ENCODE results near the gene SPATA6. TPM values are rescaled to one million over a fixed set of nuclear protein-coding genes. Genes with fewer than 3 reads are reported as not detected.

The SPATA6 gene
- total and polyA plus RNA-seq, 2 experiments from 2014 or later, result 10.6 to 13.3 TPM

DNA sequence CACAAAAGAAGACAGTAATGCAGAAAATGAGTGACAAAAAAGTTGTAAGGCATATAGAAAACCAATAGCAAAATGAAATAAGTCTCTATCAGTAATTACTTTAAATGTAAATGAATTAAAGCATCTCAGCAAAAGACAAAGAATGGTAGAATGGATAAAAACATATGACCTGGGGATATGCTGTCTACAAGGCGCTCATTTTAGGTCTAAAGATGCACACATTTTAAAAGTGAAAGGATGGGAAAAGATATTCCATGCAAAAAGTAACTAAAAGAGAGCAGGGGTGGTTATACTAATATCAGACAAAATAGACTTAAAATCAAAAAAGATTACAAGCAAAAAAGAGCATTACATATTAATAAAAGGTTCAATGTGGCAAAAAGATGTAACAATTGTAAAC, 41.2 kb downstream of the SPATA6 start:
- Mint-ChIP-seq H3K9me3 (no peaks in the 10 kb centered on the region), H3K27me3 (ENCODE audit: insufficient read depth, low read depth, poor library complexity) (peaks cover 1% of the 10 kb centered on the region), H3K27ac (no peak overlapping the region), H3K4me3 (no peak overlapping the region), H3K36me3 (ENCODE audit: low read depth) (peaks cover 7% of the 10 kb centered on the region; the same call in 2 of the 3 replicates), H3K4me1 (peaks cover 10% of the 10 kb centered on the region; the same call in 2 of the 3 replicates)
- Histone ChIP-seq H3F3A (replicated peaks; ENCODE audit: low read depth) (no peaks in the 10 kb centered on the region), H2AFZ (no peak overlapping the region), H3K27me3 (ENCODE audit: insufficient read depth) (no peaks in the 10 kb centered on the region), H3K36me3 (ENCODE audit: insufficient read depth) (no peaks in the 10 kb centered on the region), H4K20me1 (replicated peaks; ENCODE audit: insufficient read depth) (no peaks in the 10 kb centered on the region), H3K79me2 (replicated peaks; ENCODE audit: insufficient read depth) (no peaks in the 10 kb centered on the region), H3K9me2 (ENCODE audit: insufficient read depth) (no peaks in the 10 kb centered on the region), H3K4me3 (no peak overlapping the region), H3K4me2 (no peak overlapping the region), H3K27ac (ENCODE audit: low read depth) (no peak overlapping the region), H3K4me1 (ENCODE audit: insufficient read depth) (peaks cover 7% of the 10 kb centered on the region)
- TF ChIP-seq CREB1 (CRISPR knock-in tag; IDR thresholded peaks at IDR 0.05; ENCODE audit: low read depth) (no peak), NANOG (IDR thresholded peaks at IDR 0.05; ENCODE audit: borderline replicate concordance) (no peak), ZNF114 (CRISPR knock-in tag; IDR thresholded peaks at IDR 0.05) (no peak), JUNB (IDR thresholded peaks at IDR 0.05; ENCODE audit: unreplicated experiment) (no peak), REST (IDR thresholded peaks at IDR 0.05; ENCODE audit: unreplicated experiment) (no peak), ETS1 (IDR thresholded peaks at IDR 0.05) (no peak), CTCF (conservative IDR thresholded peaks at IDR 0.05; ENCODE audit: low read depth in 2 of 2) (no peak), ZNF331 (CRISPR knock-in tag; IDR thresholded peaks at IDR 0.05; ENCODE audit: low read depth) (no peak), STAT1 (IDR thresholded peaks at IDR 0.05; ENCODE audit: unreplicated experiment) (no peak), EZH2phosphoT487 (IDR thresholded peaks at IDR 0.05; ENCODE audit: unreplicated experiment) (no peak), POLR2AphosphoS5 (IDR thresholded peaks at IDR 0.05; ENCODE audit: low read depth) (no peak)
- TF ChIP-seq, protein P1, sequence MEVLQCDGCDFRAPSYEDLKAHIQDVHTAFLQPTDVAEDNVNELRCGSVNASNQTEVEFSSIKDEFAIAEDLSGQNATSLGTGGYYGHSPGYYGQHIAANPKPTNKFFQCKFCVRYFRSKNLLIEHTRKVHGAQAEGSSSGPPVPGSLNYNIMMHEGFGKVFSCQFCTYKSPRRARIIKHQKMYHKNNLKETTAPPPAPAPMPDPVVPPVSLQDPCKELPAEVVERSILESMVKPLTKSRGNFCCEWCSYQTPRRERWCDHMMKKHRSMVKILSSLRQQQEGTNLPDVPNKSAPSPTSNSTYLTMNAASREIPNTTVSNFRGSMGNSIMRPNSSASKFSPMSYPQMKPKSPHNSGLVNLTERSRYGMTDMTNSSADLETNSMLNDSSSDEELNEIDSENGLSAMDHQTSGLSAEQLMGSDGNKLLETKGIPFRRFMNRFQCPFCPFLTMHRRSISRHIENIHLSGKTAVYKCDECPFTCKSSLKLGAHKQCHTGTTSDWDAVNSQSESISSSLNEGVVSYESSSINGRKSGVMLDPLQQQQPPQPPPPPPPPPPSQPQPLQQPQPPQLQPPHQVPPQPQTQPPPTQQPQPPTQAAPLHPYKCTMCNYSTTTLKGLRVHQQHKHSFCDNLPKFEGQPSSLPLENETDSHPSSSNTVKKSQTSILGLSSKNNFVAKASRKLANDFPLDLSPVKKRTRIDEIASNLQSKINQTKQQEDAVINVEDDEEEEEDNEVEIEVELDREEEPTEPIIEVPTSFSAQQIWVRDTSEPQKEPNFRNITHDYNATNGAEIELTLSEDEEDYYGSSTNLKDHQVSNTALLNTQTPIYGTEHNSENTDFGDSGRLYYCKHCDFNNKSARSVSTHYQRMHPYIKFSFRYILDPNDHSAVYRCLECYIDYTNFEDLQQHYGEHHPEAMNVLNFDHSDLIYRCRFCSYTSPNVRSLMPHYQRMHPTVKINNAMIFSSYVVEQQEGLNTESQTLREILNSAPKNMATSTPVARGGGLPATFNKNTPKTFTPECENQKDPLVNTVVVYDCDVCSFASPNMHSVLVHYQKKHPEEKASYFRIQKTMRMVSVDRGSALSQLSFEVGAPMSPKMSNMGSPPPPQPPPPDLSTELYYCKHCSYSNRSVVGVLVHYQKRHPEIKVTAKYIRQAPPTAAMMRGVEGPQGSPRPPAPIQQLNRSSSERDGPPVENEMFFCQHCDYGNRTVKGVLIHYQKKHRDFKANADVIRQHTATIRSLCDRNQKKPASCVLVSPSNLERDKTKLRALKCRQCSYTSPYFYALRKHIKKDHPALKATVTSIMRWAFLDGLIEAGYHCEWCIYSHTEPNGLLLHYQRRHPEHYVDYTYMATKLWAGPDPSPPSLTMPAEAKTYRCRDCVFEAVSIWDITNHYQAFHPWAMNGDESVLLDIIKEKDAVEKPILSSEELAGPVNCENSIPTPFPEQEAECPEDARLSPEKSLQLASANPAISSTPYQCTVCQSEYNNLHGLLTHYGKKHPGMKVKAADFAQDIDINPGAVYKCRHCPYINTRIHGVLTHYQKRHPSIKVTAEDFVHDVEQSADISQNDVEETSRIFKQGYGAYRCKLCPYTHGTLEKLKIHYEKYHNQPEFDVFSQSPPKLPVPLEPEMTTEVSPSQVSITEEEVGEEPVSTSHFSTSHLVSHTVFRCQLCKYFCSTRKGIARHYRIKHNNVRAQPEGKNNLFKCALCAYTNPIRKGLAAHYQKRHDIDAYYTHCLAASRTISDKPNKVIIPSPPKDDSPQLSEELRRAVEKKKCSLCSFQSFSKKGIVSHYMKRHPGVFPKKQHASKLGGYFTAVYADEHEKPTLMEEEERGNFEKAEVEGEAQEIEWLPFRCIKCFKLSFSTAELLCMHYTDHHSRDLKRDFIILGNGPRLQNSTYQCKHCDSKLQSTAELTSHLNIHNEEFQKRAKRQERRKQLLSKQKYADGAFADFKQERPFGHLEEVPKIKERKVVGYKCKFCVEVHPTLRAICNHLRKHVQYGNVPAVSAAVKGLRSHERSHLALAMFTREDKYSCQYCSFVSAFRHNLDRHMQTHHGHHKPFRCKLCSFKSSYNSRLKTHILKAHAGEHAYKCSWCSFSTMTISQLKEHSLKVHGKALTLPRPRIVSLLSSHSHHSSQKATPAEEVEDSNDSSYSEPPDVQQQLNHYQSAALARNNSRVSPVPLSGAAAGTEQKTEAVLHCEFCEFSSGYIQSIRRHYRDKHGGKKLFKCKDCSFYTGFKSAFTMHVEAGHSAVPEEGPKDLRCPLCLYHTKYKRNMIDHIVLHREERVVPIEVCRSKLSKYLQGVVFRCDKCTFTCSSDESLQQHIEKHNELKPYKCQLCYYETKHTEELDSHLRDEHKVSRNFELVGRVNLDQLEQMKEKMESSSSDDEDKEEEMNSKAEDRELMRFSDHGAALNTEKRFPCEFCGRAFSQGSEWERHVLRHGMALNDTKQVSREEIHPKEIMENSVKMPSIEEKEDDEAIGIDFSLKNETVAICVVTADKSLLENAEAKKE (CRISPR knock-in tag; IDR thresholded peaks at IDR 0.05), result no peak
- DNase-seq (ENCODE audit: low spot score), result no peak
- ATAC-seq, result no peak
